Tibial artery (tissue), 4 donors: ENCODE data around the gene ETS1.

Experiments
- DNase-seq, 2 donors: peaks; one replicate each; pipeline ENCODE4 v3.0.0-alpha.2; 2019
- H3K27ac ChIP-seq, 2 donors: fragments of 200-600 bp; sonication (generic) in 1 of 2; 1 replicate in 1 of 2; 2 replicates in 1 of 2; pipeline ENCODE4 v1.5.1; 2018 to 2019; ENCODE audit warnings: mild to moderate bottlenecking in 1 of 2
- H3K27me3 ChIP-seq, 2 donors: fragments of 200-600 bp; sonication (generic) in 1 of 2; one replicate each; pipeline versions ENCODE4 v1.5.1 to v1.6.0; 2016 to 2019
- H3K36me3 ChIP-seq, 3 donors: fragments of 200-600 bp; sonication (generic) in 2 of 3; one replicate each; pipeline ENCODE4 v1.5.1; 2016 to 2019; ENCODE audit warnings: mild to moderate bottlenecking in 2 of 3
- H3K4me1 ChIP-seq, 4 donors: fragments of 200-600 bp; sonication (generic) in 2 of 4; 1 replicate in 3 of 4; 2 replicates in 1 of 4; pipeline ENCODE4 v1.5.1; 2016 to 2019
- H3K4me3 ChIP-seq, 2 donors: fragments of 200-600 bp; sonication (generic) in 1 of 2; 1 replicate in 1 of 2; 2 replicates in 1 of 2; pipeline ENCODE4 v1.5.1; 2018 to 2019; ENCODE audit warnings: mild to moderate bottlenecking in 2 of 2
- H3K9me3 ChIP-seq, 3 donors: fragments of 200-600 bp; sonication (generic) in 1 of 3; one replicate each; pipeline ENCODE4 v1.5.1; 2016 to 2019
- intact Hi-C: fragments of 100-400 bp; cut with DNase I; formaldehyde crosslinking; loops from one replicate; pipeline ENCODE4 v1.15.0; 2023; ENCODE audit warnings: low total_unique reads
- TF ChIP-seq, protein P1 (sequence below), 2 experiments: fragments of 200-600 bp in 1 of 2; fragments of 450-650 bp in 1 of 2; IDR thresholded peaks; one replicate each; pipeline ENCODE4 v1.5.1; 2017 to 2019; ENCODE audit warnings: antibody characterized with exemption in 2 of 2, mild to moderate bottlenecking in 1 of 2, moderate library complexity in 1 of 2

Gene ETS1

DNA sequence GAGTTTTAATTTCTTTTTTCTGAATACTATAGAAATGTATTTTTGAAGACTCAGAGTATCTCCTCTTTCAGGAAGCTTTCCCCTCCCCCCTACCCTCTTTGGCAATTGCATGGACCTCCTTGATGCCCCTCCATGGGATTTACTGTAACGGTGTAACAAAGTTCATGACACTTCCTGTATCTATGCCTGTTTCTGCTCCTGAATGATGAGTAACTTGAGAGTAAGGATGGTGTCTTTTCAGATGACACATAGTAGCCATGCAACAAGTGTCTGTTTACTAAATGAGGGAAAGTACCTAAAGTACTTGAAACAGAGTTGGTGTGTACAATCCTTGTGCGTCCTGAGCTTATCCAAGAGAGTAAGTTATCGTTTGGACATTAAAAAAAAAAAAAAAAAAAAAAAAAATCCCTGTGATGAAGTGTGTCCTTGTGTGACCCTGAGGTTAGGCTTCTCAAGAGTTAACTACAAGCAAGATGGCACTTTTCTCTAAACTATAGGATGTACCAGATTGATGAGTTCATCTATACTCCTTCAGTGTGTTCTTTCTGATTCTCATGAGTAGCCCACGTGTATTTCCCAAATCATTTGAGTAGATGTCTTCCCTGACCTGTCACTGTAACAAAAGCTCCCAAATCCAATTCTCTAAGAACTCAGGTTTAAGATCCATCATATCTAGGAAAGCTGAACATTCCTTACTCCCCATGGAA, 7.4 kb downstream of the ETS1 start:
- TF ChIP-seq, protein P1, sequence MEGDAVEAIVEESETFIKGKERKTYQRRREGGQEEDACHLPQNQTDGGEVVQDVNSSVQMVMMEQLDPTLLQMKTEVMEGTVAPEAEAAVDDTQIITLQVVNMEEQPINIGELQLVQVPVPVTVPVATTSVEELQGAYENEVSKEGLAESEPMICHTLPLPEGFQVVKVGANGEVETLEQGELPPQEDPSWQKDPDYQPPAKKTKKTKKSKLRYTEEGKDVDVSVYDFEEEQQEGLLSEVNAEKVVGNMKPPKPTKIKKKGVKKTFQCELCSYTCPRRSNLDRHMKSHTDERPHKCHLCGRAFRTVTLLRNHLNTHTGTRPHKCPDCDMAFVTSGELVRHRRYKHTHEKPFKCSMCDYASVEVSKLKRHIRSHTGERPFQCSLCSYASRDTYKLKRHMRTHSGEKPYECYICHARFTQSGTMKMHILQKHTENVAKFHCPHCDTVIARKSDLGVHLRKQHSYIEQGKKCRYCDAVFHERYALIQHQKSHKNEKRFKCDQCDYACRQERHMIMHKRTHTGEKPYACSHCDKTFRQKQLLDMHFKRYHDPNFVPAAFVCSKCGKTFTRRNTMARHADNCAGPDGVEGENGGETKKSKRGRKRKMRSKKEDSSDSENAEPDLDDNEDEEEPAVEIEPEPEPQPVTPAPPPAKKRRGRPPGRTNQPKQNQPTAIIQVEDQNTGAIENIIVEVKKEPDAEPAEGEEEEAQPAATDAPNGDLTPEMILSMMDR (IDR thresholded peaks at IDR 0.05) = no peak
- H3K27ac ChIP-seq = no peak overlapping the region

GRCh38 chr11:128576555-128576954, 10.8 kb downstream of the ETS1 start:
- no peak overlapping the region for H3K4me3 ChIP-seq
- intact Hi-C loops = no loop called here
- H3K4me1 ChIP-seq = peaks cover 0 to 14% (median 8%) of the 10 kb centered on the region in 4 donors
- no peaks in the 10 kb centered on the region for H3K9me3 ChIP-seq
- peaks cover 0 to 5% of the 10 kb centered on the region in 2 donors for H3K27me3 ChIP-seq
- no peak overlapping the region for H3K27ac ChIP-seq
- TF ChIP-seq, protein P1 (IDR thresholded peaks at IDR 0.05) = no peak
- DNase-seq = no peak
- no peaks in the 10 kb centered on the region for H3K36me3 ChIP-seq

More for the DNA sequence above, 7.4 kb downstream of the ETS1 start:
- peaks cover 0 to 19% of the 10 kb centered on the region in 2 donors for H3K27me3 ChIP-seq
- no peaks in the 10 kb centered on the region for H3K9me3 ChIP-seq
- DNase-seq = no peak
- peaks cover 0 to 14% (median 8%) of the 10 kb centered on the region in 4 donors for H3K4me1 ChIP-seq
- intact Hi-C loops = no loop called here
- no peaks in the 10 kb centered on the region for H3K36me3 ChIP-seq
- H3K4me3 ChIP-seq = no peak overlapping the region

GRCh38 chr11:128575961-128576350, 11.4 kb downstream of the ETS1 start:
- Histone ChIP-seq H3K27me3 (peaks cover 0 to 5% of the 10 kb centered on the region in 2 donors), H3K9me3 (no peaks in the 10 kb centered on the region), H3K4me1 (peaks cover 0 to 14% (median 8%) of the 10 kb centered on the region in 4 donors), H3K36me3 (no peaks in the 10 kb centered on the region), H3K4me3 (no peak overlapping the region), H3K27ac (no peak overlapping the region)
- no peak for DNase-seq
- intact Hi-C loops = no loop called here
- TF ChIP-seq, protein P1 (IDR thresholded peaks at IDR 0.05) = no peak

- intact Hi-C loops = no loop called here
- no peaks in the 10 kb centered on the region for H3K9me3 ChIP-seq
- DNase-seq = no peak
- H3K4me1 ChIP-seq = peaks cover 0 to 14% (median 8%) of the 10 kb centered on the region in 4 donors
- H3K27ac ChIP-seq = no peak overlapping the region
- peaks cover 0 to 5% of the 10 kb centered on the region in 2 donors for H3K27me3 ChIP-seq
- H3K36me3 ChIP-seq = no peaks in the 10 kb centered on the region
- TF ChIP-seq, protein P1 (IDR thresholded peaks at IDR 0.05) = no peak
- H3K4me3 ChIP-seq = no peak overlapping the region
Observed at GRCh38 chr11:128575174-128575960, 12.0 kb downstream of the ETS1 start.

DNA sequence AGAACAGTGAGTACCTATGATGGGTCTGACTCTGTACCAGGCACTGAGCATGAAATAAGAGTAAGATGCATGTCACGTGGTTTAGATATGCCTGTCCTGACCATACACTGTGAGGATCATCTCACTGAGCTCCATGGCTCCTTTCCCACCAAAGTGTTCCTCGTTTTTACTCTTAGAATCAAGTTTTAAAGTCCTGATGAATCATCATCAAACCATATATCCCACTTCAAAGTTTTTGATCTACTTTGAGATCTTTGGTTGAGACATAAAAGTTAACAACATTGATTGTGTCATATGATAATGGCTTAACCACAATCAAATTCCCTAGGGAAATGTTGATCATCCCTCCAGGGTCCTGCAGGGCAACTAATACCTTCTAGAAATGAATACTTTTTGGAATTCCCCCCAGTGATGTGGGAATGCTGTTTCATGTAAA, 12.8 kb downstream of the ETS1 start:
- no peak for DNase-seq
- Histone ChIP-seq H3K4me1 (peaks cover 0 to 14% (median 8%) of the 10 kb centered on the region in 4 donors), H3K36me3 (no peaks in the 10 kb centered on the region), H3K4me3 (no peak overlapping the region), H3K9me3 (no peaks in the 10 kb centered on the region), H3K27ac (no peak overlapping the region), H3K27me3 (peaks cover 0 to 5% of the 10 kb centered on the region in 2 donors)
- intact Hi-C loops = no loop called here
- TF ChIP-seq, protein P1 (IDR thresholded peaks at IDR 0.05) = no peak
